HG02981 (cell line): ENCODE measurements around the gene SEMA5B.

ENCODE experiments used
- ATAC-seq: cut with Tn5 transposase; IDR thresholded peaks from one replicate; pipeline ENCODE4 v1.9.1; 2021; ENCODE audit warnings: mild to moderate bottlenecking, moderate library complexity; ENCODE audit not compliant: unreplicated experiment

The SEMA5B gene, protein sequence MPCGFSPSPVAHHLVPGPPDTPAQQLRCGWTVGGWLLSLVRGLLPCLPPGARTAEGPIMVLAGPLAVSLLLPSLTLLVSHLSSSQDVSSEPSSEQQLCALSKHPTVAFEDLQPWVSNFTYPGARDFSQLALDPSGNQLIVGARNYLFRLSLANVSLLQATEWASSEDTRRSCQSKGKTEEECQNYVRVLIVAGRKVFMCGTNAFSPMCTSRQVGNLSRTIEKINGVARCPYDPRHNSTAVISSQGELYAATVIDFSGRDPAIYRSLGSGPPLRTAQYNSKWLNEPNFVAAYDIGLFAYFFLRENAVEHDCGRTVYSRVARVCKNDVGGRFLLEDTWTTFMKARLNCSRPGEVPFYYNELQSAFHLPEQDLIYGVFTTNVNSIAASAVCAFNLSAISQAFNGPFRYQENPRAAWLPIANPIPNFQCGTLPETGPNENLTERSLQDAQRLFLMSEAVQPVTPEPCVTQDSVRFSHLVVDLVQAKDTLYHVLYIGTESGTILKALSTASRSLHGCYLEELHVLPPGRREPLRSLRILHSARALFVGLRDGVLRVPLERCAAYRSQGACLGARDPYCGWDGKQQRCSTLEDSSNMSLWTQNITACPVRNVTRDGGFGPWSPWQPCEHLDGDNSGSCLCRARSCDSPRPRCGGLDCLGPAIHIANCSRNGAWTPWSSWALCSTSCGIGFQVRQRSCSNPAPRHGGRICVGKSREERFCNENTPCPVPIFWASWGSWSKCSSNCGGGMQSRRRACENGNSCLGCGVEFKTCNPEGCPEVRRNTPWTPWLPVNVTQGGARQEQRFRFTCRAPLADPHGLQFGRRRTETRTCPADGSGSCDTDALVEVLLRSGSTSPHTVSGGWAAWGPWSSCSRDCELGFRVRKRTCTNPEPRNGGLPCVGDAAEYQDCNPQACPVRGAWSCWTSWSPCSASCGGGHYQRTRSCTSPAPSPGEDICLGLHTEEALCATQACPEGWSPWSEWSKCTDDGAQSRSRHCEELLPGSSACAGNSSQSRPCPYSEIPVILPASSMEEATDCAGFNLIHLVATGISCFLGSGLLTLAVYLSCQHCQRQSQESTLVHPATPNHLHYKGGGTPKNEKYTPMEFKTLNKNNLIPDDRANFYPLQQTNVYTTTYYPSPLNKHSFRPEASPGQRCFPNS

DNA sequence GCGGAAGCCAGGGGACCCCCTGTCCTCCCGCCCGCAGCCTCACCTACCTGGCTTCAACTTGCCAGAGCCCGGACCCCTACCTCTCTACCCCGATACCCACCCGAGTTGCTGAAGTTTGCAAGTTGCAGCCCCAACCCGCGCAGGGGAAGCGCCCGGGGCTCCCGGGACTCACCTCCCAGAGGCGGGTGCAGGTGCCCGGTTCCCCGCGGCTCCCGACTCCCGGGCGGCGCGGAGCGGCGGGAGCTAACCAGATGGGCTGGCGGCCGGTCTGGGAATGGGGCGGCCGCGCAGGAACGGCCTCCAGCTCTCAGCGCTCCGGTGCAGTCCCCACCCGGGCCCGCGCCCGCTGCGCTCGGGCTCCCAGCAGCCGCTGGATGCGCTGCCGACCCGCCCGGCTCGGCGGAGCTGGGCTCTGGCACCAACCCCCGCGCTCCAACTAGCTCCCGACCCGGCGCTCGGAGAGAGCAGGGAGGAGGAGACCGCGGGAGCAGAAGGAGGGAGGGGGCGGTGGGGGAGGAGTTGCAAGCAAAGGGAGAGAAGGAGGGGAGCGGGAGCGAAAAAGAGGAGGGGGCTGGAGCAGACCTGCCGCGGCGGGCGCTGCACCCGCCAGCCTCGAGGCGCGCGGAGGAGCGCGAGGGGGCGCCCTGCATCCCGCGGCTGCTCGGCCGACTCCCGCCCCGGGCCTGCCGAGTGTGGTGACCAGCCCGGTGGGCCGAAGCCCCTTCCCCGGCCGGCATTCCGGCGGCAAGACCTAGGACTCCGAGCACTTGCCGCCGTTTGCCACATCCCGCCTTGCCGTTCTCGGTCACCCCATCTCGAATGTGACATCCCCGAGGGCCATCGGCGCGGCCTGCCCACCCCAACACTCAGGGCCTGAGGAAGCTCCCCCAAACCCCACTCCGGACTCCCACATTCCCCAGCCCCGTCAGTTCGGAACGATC lies at the start of gene SEMA5B:
TSS of gene SEMA5B (minus strand) at position 472 of the 941 bp plus-strand sequence. CDS start 66,500 bp downstream, outside the sequence.
- ATAC-seq, result no peak

DNA sequence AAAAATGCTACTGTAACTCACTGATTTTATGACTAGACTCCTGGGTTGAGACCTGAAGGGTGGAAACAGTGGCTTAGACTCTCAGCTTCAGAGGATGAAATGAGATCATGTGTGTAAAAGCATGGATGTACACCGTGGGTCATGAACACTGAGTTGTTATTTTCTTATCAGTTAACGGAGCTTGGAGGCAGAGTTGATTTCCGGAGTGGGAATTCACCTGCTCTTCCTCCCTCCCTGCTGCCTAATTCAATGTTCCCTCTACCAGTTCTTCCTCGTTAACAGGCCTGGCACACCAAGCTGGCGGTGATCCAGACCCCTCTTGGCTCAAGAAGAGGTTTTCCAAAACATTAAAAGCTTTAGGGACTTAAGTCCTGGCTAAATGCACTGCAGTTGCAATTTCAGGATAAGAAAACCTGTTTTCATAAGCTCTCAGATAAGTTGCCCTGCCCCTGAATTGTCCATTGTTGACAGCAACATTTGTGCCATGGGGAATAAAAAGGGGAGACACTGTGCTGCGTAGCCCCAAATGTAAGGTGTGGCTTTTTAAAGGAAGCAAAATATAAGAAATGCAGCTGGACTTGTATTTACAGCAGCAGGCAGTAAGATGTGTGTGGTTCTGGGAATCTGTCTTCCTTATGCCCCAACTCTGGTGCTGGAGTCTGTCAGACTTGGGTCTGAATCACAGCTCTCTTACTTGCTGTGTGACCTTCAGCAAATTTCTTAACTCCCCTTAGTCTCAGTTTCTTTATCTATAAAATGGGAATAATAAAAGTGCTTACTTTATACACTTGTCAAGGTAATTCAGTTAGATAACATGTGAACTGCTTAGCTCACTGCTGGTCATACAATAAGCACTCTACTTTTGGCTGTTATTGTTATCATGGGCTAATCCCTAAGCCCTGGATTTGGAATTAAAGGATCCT lies 49.2 kb upstream of the SEMA5B start:
- ATAC-seq, result no peak

DNA sequence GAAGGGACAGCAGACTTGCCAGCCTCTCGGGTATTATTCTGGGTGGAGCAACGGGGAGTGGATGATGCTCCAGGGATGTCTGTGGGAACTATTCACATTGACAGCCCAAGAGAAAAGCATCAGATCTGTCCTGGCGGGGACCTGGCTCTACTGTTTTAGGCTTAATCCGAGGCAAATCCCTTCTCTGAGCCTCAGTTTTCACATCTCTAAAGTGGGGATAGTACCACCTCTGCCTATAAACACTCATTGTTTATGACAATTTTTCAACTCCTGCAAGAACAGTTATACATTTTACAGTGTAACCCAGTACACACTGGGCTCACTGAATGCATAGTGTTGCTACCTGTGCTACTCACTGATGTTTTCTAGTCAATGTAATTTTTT lies 48.5 kb upstream of the SEMA5B start:
- ATAC-seq, result no peak

GRCh38 chr3:123075359-123075758 lies 47.8 kb upstream of the SEMA5B start:
- no peak for ATAC-seq

GRCh38 chr3:123072564-123072963 lies 45.0 kb upstream of the SEMA5B start:
- no peak for ATAC-seq

- no peak for ATAC-seq
Observed at GRCh38 chr3:123072152-123072551, 44.6 kb upstream of the SEMA5B start.

- ATAC-seq, result no peak
Observed at GRCh38 chr3:123071581-123071980, 44.0 kb upstream of the SEMA5B start.

DNA sequence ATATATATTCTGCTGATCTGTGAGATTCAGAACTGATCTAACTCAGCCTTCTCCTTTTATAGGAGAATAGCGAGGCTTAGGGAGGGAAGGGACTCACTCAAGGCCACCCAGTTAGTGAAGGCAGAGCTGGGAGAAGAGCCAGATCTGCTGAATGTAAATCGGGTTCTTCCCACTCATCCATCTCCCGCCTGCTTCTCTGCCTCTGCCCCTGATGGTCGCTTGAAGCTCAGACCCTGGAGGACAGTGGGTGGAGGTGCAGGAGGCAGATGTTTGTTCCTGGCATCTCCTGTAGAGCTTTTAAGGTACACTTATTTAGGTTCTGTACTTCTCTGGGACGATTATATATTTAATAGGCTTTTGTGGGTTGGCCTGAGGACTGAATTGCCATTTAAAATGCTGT lies 43.6 kb upstream of the SEMA5B start:
- ATAC-seq, result no peak

DNA sequence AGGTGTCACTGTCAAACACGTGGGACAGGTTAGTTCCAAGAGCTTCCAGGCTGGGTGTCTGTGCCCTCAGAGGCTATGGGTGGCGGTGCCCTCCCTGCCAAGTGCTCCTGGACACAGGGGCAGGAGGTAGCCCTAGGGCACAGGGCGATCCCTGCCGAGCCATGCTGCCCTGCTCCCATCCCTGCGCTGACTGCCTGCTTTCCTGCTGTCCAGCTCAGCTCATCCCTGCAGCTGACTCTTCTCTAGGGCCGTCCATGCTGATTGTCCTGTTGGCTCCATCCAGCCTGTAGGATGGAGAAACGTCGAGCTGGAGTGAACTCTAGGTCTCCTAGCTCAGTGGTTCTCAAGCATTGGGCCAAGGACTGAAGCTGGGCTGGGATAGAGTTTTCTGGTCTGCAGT lies 42.9 kb upstream of the SEMA5B start:
- no peak for ATAC-seq

- ATAC-seq, result no peak
Observed at GRCh38 chr3:123068601-123069381, 41.2 kb upstream of the SEMA5B start.

DNA sequence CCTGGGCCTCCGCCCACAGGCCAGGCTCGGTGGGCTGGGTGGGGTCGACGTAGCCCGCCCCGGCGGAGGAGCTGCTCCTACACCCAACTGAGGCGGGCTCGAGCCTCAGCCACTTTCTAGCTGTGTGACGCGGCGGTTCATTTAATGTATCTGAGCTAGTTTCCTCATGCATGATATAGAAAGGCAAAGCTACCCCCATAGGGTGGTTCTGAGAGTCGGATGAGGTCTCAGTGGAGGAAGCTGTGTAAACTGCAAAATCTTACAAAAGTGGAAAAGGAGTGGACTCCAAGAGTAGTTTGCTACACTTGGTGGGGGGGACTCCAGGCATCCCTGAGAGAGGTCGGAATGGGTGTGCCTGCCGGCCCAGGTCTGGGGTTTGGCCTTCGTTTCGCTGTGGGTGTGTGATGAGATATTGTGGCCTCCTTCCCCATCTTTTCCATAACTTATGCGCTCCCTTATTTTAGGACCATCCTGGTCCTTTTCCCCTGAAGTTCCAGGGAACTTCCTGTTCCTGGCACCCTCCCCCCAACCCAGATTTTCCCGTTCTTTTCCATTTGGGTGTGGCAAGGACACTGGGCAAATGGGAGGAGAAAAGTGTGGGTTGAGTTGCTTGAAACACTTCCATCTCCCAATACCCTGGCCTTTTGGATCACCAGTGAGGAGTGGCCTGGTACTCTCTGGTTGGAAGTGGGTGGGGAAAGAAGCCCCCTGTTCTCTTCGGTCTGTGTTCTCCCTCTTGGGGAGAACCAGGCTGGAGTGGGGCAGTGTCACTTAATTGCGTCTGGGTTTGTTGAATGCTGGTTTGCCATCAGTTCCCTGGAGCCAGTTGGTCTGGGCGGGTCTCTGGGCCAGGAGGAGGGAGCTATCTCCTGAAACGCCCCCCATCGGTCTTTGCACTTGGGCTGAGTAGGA lies 40.4 kb upstream of the SEMA5B start:
- peak; percentile 30 for ATAC-seq

DNA sequence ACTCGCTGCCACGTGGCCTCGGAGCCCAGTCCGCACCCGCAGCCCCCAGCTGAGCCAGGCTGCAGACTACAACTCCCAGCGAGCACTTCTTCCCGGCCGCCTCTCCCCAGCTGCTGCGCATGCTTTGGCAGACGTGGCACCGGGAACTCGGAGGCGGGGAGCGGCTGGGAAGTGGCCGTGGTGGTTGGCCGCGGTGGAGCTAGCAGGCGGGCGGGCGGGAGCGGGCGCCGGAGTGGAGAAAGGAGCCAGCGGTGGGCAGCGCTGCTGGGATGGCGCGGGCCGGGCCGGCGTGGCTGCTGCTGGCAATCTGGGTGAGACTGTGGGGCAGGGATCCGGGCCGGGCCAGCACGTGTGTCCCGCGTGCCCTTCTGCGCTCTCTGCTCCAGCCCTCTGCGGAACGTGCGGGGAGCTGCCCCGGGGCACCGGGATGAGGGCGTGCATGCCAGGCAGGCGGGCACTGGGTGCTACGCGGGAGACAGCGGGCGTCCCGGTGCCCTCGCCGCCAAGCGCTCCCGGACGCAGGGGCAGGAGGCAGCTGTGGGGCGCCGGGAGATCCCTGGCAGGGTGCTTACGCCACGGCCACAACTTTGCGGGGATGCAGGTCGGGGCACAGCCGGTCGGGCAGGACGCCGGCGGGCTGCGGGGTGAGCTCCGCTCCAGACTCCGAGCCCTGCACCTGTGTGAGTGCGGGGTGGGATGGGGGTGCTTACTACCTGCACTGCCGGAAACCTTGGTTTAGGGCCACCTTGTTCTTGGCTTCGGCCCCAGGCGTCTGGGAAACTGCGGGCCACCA lies 39.5 kb upstream of the SEMA5B start, which contains the start of gene PDIA5:
TSS of gene PDIA5 (plus strand) at position 130 of the 793 bp plus-strand sequence. CDS start at position 270, 140 bp downstream.
- peak; percentile 74 for ATAC-seq

DNA sequence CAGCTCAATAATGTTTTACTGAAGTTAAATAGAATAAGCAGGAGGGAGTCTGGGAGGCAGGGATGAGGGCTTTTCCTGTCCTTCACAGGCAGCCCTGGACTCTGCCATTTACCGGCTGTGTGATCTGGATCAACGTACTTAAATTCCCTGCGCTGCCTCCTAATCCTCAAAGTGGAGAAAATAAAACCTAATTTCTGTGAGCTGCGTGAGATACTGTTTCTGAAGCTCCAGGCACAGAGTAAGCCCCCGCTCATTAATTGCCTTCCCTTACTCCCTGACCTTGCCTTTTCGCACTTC lies 39.0 kb upstream of the SEMA5B start:
- no peak for ATAC-seq

GRCh38 chr3:123064914-123065313 lies 37.4 kb upstream of the SEMA5B start:
- ATAC-seq, result no peak

GRCh38 chr3:123064506-123064905 lies 36.9 kb upstream of the SEMA5B start:
- no peak for ATAC-seq

- ATAC-seq, result no peak
Observed at GRCh38 chr3:123063034-123063433, 35.5 kb upstream of the SEMA5B start.

DNA sequence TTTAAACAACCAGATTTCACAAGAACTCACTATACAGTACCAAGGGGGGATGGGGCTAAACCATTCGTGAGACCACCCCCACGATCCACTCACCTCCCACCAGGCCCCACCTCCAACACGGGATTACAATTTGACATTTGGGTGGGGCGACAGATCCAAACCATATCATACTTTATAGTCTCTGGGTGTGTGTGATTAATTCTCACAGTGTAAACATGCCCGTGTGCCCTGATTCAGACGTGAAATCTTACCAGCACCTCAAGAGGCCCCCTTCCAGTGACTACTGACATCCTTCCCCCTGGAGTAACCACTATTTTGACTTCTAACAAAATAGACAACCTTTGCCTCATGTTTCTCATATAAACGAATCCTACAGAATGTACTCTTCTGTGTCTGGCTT lies 34.3 kb upstream of the SEMA5B start:
- ATAC-seq, result no peak
